Measurements from ENCODE around the gene ACTN2.

ACTN2 gene

GRCh38 chr1:236700903-236701302 is 14.6 kb downstream of the ACTN2 start:
- no peak overlapping the region for H3K4me3 ChIP-seq (ENCODE audit: low read length)
- H3K9ac ChIP-seq (ENCODE audit: low read length): no peak overlapping the region
- H3K79me2 ChIP-seq (ENCODE audit: low read length): no peaks in the 10 kb centered on the region
- H3K9me3 ChIP-seq (replicated peaks; ENCODE audit: insufficient read depth, low read length): no peaks in the 10 kb centered on the region
- DNase-seq: no peak
- H3K4me2 ChIP-seq (ENCODE audit: low read depth, low read length): no peak overlapping the region
- no peak overlapping the region for H2AFZ ChIP-seq (ENCODE audit: low read length)
- no peaks in the 10 kb centered on the region for H3K9me2 ChIP-seq (replicated peaks; ENCODE audit: insufficient read depth, low read length)
- no peaks in the 10 kb centered on the region for H3K4me1 ChIP-seq (ENCODE audit: low read length)
- H3K27me3 ChIP-seq (replicated peaks; ENCODE audit: insufficient read depth, low read length): no peaks in the 10 kb centered on the region
- H3F3A ChIP-seq (ENCODE audit: insufficient read depth, low read length): no peaks in the 10 kb centered on the region
- TF ChIP-seq EZH2phosphoT487 (IDR thresholded peaks at IDR 0.05; ENCODE audit: low read length): no peak
- TF ChIP-seq EZH2 (optimal IDR thresholded peaks at IDR 0.05; ENCODE audit: low read depth, low read length): no peak
- TF ChIP-seq, protein P1, sequence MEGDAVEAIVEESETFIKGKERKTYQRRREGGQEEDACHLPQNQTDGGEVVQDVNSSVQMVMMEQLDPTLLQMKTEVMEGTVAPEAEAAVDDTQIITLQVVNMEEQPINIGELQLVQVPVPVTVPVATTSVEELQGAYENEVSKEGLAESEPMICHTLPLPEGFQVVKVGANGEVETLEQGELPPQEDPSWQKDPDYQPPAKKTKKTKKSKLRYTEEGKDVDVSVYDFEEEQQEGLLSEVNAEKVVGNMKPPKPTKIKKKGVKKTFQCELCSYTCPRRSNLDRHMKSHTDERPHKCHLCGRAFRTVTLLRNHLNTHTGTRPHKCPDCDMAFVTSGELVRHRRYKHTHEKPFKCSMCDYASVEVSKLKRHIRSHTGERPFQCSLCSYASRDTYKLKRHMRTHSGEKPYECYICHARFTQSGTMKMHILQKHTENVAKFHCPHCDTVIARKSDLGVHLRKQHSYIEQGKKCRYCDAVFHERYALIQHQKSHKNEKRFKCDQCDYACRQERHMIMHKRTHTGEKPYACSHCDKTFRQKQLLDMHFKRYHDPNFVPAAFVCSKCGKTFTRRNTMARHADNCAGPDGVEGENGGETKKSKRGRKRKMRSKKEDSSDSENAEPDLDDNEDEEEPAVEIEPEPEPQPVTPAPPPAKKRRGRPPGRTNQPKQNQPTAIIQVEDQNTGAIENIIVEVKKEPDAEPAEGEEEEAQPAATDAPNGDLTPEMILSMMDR (IDR thresholded peaks at IDR 0.05; ENCODE audit: low read length): no peak
- H4K20me1 ChIP-seq (ENCODE audit: insufficient read depth, low read length): no peaks in the 10 kb centered on the region
- no peak overlapping the region for H3K27ac ChIP-seq (ENCODE audit: low read length)
- no peaks in the 10 kb centered on the region for H3K36me3 ChIP-seq (replicated peaks; ENCODE audit: insufficient read depth, low read length)

DNA sequence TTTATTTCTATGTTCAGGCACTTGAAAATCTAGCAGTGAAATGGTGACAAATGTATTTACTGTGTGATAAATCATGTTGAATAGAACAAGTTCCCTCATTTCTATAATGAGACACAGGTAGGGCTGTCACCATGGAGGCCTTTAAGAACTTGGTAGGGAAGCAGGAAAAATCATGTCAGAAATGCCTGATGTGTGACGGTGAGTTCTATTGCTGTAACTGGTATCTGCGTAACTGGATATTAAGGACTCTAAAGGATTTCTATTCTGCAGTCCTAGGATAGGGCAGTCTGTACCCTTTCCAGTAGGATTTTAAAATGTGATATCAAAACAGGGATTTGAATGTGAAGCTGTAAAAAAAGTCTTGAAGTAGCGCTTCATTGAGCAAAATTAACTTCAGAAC is 15.5 kb downstream of the ACTN2 start:
- no peaks in the 10 kb centered on the region for H3K9me3 ChIP-seq (replicated peaks; ENCODE audit: insufficient read depth, low read length)
- H3K9me2 ChIP-seq (replicated peaks; ENCODE audit: insufficient read depth, low read length): no peaks in the 10 kb centered on the region
- no peak overlapping the region for H3K4me3 ChIP-seq (ENCODE audit: low read length)
- no peak overlapping the region for H3K4me2 ChIP-seq (ENCODE audit: low read depth, low read length)
- DNase-seq: no peak
- TF ChIP-seq, protein P1 (IDR thresholded peaks at IDR 0.05; ENCODE audit: low read length): no peak
- TF ChIP-seq EZH2phosphoT487 (IDR thresholded peaks at IDR 0.05; ENCODE audit: low read length) (no peak), EZH2 (optimal IDR thresholded peaks at IDR 0.05; ENCODE audit: low read depth, low read length) (no peak)
- no peaks in the 10 kb centered on the region for H3K4me1 ChIP-seq (ENCODE audit: low read length)
- no peaks in the 10 kb centered on the region for H4K20me1 ChIP-seq (ENCODE audit: insufficient read depth, low read length)
- H3K9ac ChIP-seq (ENCODE audit: low read length): no peak overlapping the region
- H3K36me3 ChIP-seq (replicated peaks; ENCODE audit: insufficient read depth, low read length): no peaks in the 10 kb centered on the region
- no peaks in the 10 kb centered on the region for H3F3A ChIP-seq (ENCODE audit: insufficient read depth, low read length)
- no peak overlapping the region for H2AFZ ChIP-seq (ENCODE audit: low read length)
- no peak overlapping the region for H3K27ac ChIP-seq (ENCODE audit: low read length)
- no peaks in the 10 kb centered on the region for H3K27me3 ChIP-seq (replicated peaks; ENCODE audit: insufficient read depth, low read length)
- no peaks in the 10 kb centered on the region for H3K79me2 ChIP-seq (ENCODE audit: low read length)

DNA sequence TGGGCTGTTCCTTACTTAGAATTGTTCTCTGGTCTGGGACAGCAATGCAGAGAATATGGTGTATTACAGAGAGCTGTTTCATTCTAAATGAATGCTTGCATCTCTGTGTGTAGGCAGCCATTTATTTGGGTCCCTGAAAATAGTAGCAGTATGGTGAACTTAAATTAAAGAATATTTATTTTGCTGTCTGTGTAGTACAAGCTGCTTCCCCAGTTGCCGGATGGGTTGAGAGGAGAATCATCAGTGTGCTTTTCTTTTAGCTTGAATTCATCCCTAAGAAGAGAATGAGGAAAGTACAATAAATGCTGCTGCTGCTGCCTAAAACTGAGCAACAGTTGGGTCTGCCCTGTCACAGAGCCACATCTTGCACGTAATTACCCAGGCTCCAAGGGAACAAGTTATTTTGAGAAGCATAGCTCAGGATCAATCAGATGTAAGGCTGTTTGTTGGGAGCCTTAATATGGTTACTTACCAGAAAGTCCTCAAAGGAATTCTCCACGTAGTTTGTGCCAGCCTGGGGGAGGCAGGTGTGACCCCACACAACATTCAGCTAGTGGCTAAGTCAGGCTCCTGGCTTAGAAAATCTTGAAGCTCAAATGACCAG is 16.6 kb downstream of the ACTN2 start:
- Histone ChIP-seq H4K20me1 (ENCODE audit: insufficient read depth, low read length) (no peaks in the 10 kb centered on the region), H3K9me2 (replicated peaks; ENCODE audit: insufficient read depth, low read length) (no peaks in the 10 kb centered on the region), H3K27me3 (replicated peaks; ENCODE audit: insufficient read depth, low read length) (no peaks in the 10 kb centered on the region), H3K4me3 (ENCODE audit: low read length) (no peak overlapping the region), H3K27ac (ENCODE audit: low read length) (no peak overlapping the region), H3F3A (ENCODE audit: insufficient read depth, low read length) (no peaks in the 10 kb centered on the region), H2AFZ (ENCODE audit: low read length) (no peak overlapping the region), H3K79me2 (ENCODE audit: low read length) (no peaks in the 10 kb centered on the region), H3K36me3 (replicated peaks; ENCODE audit: insufficient read depth, low read length) (no peaks in the 10 kb centered on the region), H3K9ac (ENCODE audit: low read length) (no peak overlapping the region), H3K4me1 (ENCODE audit: low read length) (no peaks in the 10 kb centered on the region), H3K9me3 (replicated peaks; ENCODE audit: insufficient read depth, low read length) (no peaks in the 10 kb centered on the region), H3K4me2 (ENCODE audit: low read depth, low read length) (no peak overlapping the region)
- no peak for DNase-seq
- TF ChIP-seq EZH2phosphoT487 (IDR thresholded peaks at IDR 0.05; ENCODE audit: low read length): no peak
- TF ChIP-seq EZH2 (optimal IDR thresholded peaks at IDR 0.05; ENCODE audit: low read depth, low read length): no peak
- TF ChIP-seq, protein P1 (IDR thresholded peaks at IDR 0.05; ENCODE audit: low read length): no peak
